ENCODE results near the gene CST1.

GRCh38 chr20:23776067-23776771, 25.5 kb upstream of the CST1 start:
- TF ChIP-seq POLR2AphosphoS5 (IDR thresholded peaks at IDR 0.05; ENCODE audit: low read depth, low read length): no peak
- no peak for TF ChIP-seq FOXP2 (optimal IDR thresholded peaks at IDR 0.05; ENCODE audit: borderline replicate concordance, extremely low read depth, extremely low read length, insufficient read depth)
- no peak for TF ChIP-seq REST (IDR thresholded peaks at IDR 0.05; ENCODE audit: insufficient read depth in 1 of 2, low read depth in 2 of 2, low read length in 2 of 2)
- no peak for TF ChIP-seq TAF1 (IDR thresholded peaks at IDR 0.05; ENCODE audit: borderline replicate concordance, insufficient read depth, low read length)
- no peak for TF ChIP-seq SIN3A (IDR thresholded peaks at IDR 0.05; ENCODE audit: borderline replicate concordance, insufficient read depth, low read length)

All from PFSK-1 (cell line).